DOHH2 (cell line): Measurements from ENCODE around the gene SFT2D1.

Experiments
- H3F3A ChIP-seq: fragments of 200-600 bp; sonication (generic), shearing (Covaris generic); 2 replicates; pipeline ENCODE4 v1.6.0; 2016; ENCODE audit warnings: antibody characterized with exemption, mild to moderate bottlenecking; ENCODE audit not compliant: control insufficient read depth, insufficient read depth
- H3K27ac ChIP-seq: fragments of 200-600 bp; sonication (generic); 2 replicates; pipeline ENCODE4 v1.5.1; 2014; ENCODE audit warnings: low read depth, mild to moderate bottlenecking, low read length, moderate library complexity
- H3K27me3 ChIP-seq: fragments of 200-600 bp; sonication (generic); 2 replicates; pipeline ENCODE4 v1.6.1; 2014; ENCODE audit warnings: mild to moderate bottlenecking, low read length, mixed read lengths; ENCODE audit not compliant: control insufficient read depth
- H3K36me3 ChIP-seq: fragments of 200-600 bp; sonication (generic); 2 replicates; pipeline ENCODE4 v1.6.1; 2014; ENCODE audit warnings: mild to moderate bottlenecking, low read length, moderate library complexity, mixed read lengths; ENCODE audit not compliant: control insufficient read depth
- H3K4me1 ChIP-seq: fragments of 200-600 bp; sonication (generic); 2 replicates; pipeline ENCODE4 v1.6.1; 2014; ENCODE audit warnings: mild to moderate bottlenecking, low read length, mixed read lengths; ENCODE audit not compliant: control insufficient read depth
- H3K4me2 ChIP-seq: fragments of 200-600 bp; sonication (generic); 2 replicates; pipeline ENCODE4 v1.6.0; 2014; ENCODE audit warnings: mild to moderate bottlenecking, low read length, moderate library complexity
- H3K4me3 ChIP-seq: fragments of 200-600 bp; sonication (generic); 2 replicates; pipeline ENCODE4 v1.5.1; 2014; ENCODE audit warnings: mild to moderate bottlenecking, low read length, mixed read lengths
- H3K79me2 ChIP-seq: fragments of 200-600 bp; sonication (generic); 2 replicates; pipeline ENCODE4 v1.6.1; 2014; ENCODE audit warnings: mild to moderate bottlenecking, low read length, mixed read lengths; ENCODE audit not compliant: control insufficient read depth
- H3K9me2 ChIP-seq: fragments of 200-600 bp; sonication (generic); replicated peaks from 2 replicates; pipeline ENCODE4 v1.6.1; 2014; ENCODE audit warnings: mild to moderate bottlenecking, low read length, mixed read lengths; ENCODE audit not compliant: control insufficient read depth
- H3K9me3 ChIP-seq: fragments of 200-600 bp; sonication (generic); 2 replicates; pipeline ENCODE4 v1.6.1; 2014; ENCODE audit warnings: antibody characterized with exemption, low read length, mixed read lengths; ENCODE audit not compliant: control insufficient read depth, insufficient read depth
- H4K20me1 ChIP-seq: fragments of 200-600 bp; sonication (generic); 2 replicates; pipeline ENCODE4 v1.6.0; 2014; ENCODE audit warnings: low read depth, mild to moderate bottlenecking, antibody characterized with exemption, low read length, moderate library complexity; ENCODE audit not compliant: control insufficient read depth, insufficient read depth
- CTCF ChIP-seq: fragments of 200-600 bp; sonication (generic); IDR thresholded peaks from one replicate; pipeline ENCODE4 v1.5.1; 2014; ENCODE audit warnings: antibody characterized with exemption, mild to moderate bottlenecking, low read depth, low read length; ENCODE audit not compliant: poor library complexity, severe bottlenecking
- EZH2phosphoT487 ChIP-seq: fragments of 200-600 bp; sonication (generic); IDR thresholded peaks from 2 replicates; pipeline ENCODE4 v1.6.1; 2017; ENCODE audit warnings: borderline replicate concordance, mild to moderate bottlenecking, antibody characterized with exemption, low read length, moderate library complexity, mixed read lengths

SFT2D1 gene

GRCh38 chr6:166312832-166313231 is 29.5 kb downstream of the SFT2D1 start:
- Histone ChIP-seq H3K79me2 (no peaks in the 10 kb centered on the region), H3K36me3 (no peaks in the 10 kb centered on the region), H4K20me1 (no peaks in the 10 kb centered on the region), H3K27me3 (peaks cover 15% of the 10 kb centered on the region), H3K9me2 (no peaks in the 10 kb centered on the region), H3K4me2 (no peak overlapping the region), H3K4me1 (peaks cover 15% of the 10 kb centered on the region), H3F3A (no peaks in the 10 kb centered on the region), H3K27ac (no peak overlapping the region), H3K9me3 (no peaks in the 10 kb centered on the region), H3K4me3 (no peak overlapping the region)
- TF ChIP-seq CTCF (no peak), EZH2phosphoT487 (no peak)

GRCh38 chr6:166310634-166311033 is 31.7 kb downstream of the SFT2D1 start:
- Histone ChIP-seq H3K4me3 (no peak overlapping the region), H3F3A (no peaks in the 10 kb centered on the region), H3K4me2 (no peak overlapping the region), H3K4me1 (peaks cover 15% of the 10 kb centered on the region), H3K9me3 (no peaks in the 10 kb centered on the region), H3K27me3 (peaks cover 24% of the 10 kb centered on the region), H3K27ac (no peak overlapping the region), H3K79me2 (no peaks in the 10 kb centered on the region), H3K9me2 (no peaks in the 10 kb centered on the region), H4K20me1 (no peaks in the 10 kb centered on the region), H3K36me3 (no peaks in the 10 kb centered on the region)
- no peak for TF ChIP-seq CTCF
- TF ChIP-seq EZH2phosphoT487 = no peak

GRCh38 chr6:166309977-166310376 is 32.4 kb downstream of the SFT2D1 start:
- Histone ChIP-seq H3K9me2 (no peaks in the 10 kb centered on the region), H3F3A (0 out of 2 replicates have a peak, but pooled peaks cover 2% of the 10 kb centered on the region), H3K4me2 (no peak overlapping the region), H3K79me2 (no peaks in the 10 kb centered on the region), H3K27me3 (peaks cover 24% of the 10 kb centered on the region), H3K4me1 (peaks cover 15% of the 10 kb centered on the region), H3K9me3 (no peaks in the 10 kb centered on the region), H4K20me1 (no peaks in the 10 kb centered on the region), H3K36me3 (no peaks in the 10 kb centered on the region), H3K27ac (no peak overlapping the region), H3K4me3 (no peak overlapping the region)
- TF ChIP-seq CTCF (no peak), EZH2phosphoT487 (no peak)
